ENCODE measurements around the gene NCKAP5.
A peak's percentile ranks its signal among the peaks of the same experiment; 100 is the strongest.

NCKAP5 gene

DNA sequence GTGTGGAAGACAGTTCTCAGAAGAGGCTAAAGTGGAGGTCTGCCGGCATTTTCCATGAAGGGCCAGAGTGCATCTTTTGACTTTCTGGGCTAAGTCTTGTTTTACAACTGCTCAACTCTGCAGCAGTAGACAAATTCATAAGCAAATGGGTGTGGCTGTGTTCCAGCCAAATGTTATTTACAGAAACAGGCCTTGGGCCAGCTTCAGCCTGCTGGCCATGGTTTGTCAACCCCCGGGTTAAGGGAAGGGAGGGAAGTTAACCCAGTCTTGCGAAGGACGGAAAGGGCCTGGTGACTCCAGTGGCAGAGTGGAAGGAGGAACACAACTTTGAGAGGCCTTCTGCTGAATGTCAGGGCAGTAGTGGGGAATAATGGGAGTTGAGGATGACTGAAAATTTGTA lies 34.3 kb upstream of the NCKAP5 start:
- no peak overlapping the region for H4K91ac ChIP-seq (ENCODE audit: low read depth, low read length, poor library complexity)
- H2BK15ac ChIP-seq (ENCODE audit: low read length) = no peak overlapping the region
- H4K8ac ChIP-seq (ENCODE audit: low read depth, low read length) = no peak overlapping the region
- no peaks in the 10 kb centered on the region for H3K27me3 ChIP-seq (ENCODE audit: control insufficient read depth in 3 of 3, insufficient read depth in 3 of 3, low read depth in 1 of 3, low read length in 3 of 3)
- H3K9ac ChIP-seq (ENCODE audit: low read depth, low read length, poor library complexity) = no peak overlapping the region
- H2BK120ac ChIP-seq (ENCODE audit: low read depth, low read length) = no peak overlapping the region
- H2AFZ ChIP-seq (ENCODE audit: low read length) = no peak overlapping the region
- H3K4me1 ChIP-seq (ENCODE audit: control insufficient read depth in 2 of 2, insufficient read depth in 1 of 2, low read depth in 1 of 2, low read length in 2 of 2) = peaks cover 35 to 44% of the 10 kb centered on the region in 2 donors
- H3K27ac ChIP-seq (replicated peaks; ENCODE audit: low read length) = no peak overlapping the region
- peak overlapping the region; percentile 20 for H2BK5ac ChIP-seq (ENCODE audit: low read length)
- no peak overlapping the region for H3K4ac ChIP-seq (ENCODE audit: low read length)
- no peak overlapping the region for H3K4me3 ChIP-seq (ENCODE audit: low read length in 2 of 2)
- H3K36me3 ChIP-seq (replicated peaks in 1 of 2; ENCODE audit: control insufficient read depth in 2 of 2, insufficient read depth in 2 of 2, low read length in 2 of 2) = peaks cover 0 to 29% of the 10 kb centered on the region in 2 donors
- H2AK5ac ChIP-seq (ENCODE audit: low read depth, low read length) = peak overlapping the region; percentile 17
- no peak overlapping the region for H2BK12ac ChIP-seq (ENCODE audit: low read length)
- peaks cover 0 to 4% of the 10 kb centered on the region in 2 donors for H3K9me3 ChIP-seq (replicated peaks in 1 of 2; ENCODE audit: control insufficient read depth in 2 of 2, insufficient read depth in 1 of 2, low read depth in 1 of 2, low read length in 2 of 2)
- no peak overlapping the region for H3K14ac ChIP-seq (ENCODE audit: low read length)
- no peaks in the 10 kb centered on the region for H3K79me1 ChIP-seq (ENCODE audit: low read depth, low read length)
- H3K18ac ChIP-seq (ENCODE audit: low read length) = peak overlapping the region; percentile 38
- no peak for DNase-seq (ENCODE audit: low spot score)
- H3K23ac ChIP-seq (ENCODE audit: low read depth, low read length, poor library complexity) = no peak overlapping the region
- H3K4me2 ChIP-seq (ENCODE audit: insufficient read depth, low read length, poor library complexity, severe bottlenecking) = no peak overlapping the region
- no CpG with 5 or more reads among the region's 4 CpGs for WGBS, 2 donors (ENCODE audit: extremely low coverage in 2 of 2, insufficient read length in 2 of 2, insufficient replicate concordance in 1 of 2)

DNA sequence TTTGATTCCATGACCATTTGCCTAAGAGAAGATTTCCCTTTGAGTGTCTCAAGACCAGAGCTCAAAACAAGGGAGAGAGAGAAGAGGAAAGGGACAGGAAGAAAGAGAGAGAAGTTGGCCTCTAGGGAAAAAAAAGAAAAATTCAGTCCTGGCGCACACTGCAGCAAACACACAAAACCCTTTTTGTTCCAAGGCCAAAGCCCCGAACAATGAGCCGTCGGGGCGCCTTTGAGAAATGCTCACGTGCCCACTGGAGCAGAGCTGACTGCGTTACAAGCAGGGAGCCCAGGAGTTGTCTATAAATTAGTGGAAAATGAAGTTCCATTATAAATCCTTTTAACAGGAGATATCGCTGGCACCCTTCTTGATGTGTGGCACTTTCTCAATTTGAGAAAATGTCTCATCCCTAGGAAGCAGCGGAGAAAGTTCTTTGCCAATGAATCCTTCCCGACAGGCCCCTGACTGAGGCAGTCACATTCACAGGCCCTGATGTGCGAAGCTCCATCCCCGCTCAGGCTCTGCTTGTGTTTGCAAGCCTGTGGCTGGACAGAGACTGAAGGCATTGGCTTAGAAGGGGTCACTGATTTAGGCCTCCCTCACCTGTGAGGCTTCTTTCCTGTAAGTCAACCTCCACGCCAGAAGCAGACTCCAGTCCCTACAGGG lies 32.1 kb upstream of the NCKAP5 start:
- no peak overlapping the region for H3K4me2 ChIP-seq (ENCODE audit: insufficient read depth, low read length, poor library complexity, severe bottlenecking)
- no CpG with 5 or more reads among the region's 13 CpGs for WGBS, 2 donors (ENCODE audit: extremely low coverage in 2 of 2, insufficient read length in 2 of 2, insufficient replicate concordance in 1 of 2)
- no peak overlapping the region for H3K27ac ChIP-seq (replicated peaks; ENCODE audit: low read length)
- H3K36me3 ChIP-seq (replicated peaks in 1 of 2; ENCODE audit: control insufficient read depth in 2 of 2, insufficient read depth in 2 of 2, low read length in 2 of 2) = peaks cover 0 to 45% of the 10 kb centered on the region in 2 donors
- H2BK5ac ChIP-seq (ENCODE audit: low read length) = no peak overlapping the region
- H3K9ac ChIP-seq (ENCODE audit: low read depth, low read length, poor library complexity) = no peak overlapping the region
- no peak overlapping the region for H2AFZ ChIP-seq (ENCODE audit: low read length)
- H3K27me3 ChIP-seq (ENCODE audit: control insufficient read depth in 3 of 3, insufficient read depth in 3 of 3, low read depth in 1 of 3, low read length in 3 of 3) = no peaks in the 10 kb centered on the region
- DNase-seq (ENCODE audit: low spot score) = peak; percentile 41
- H3K23ac ChIP-seq (ENCODE audit: low read depth, low read length, poor library complexity) = no peak overlapping the region
- H3K4me1 ChIP-seq (ENCODE audit: control insufficient read depth in 2 of 2, insufficient read depth in 1 of 2, low read depth in 1 of 2, low read length in 2 of 2) = peaks cover 35 to 46% of the 10 kb centered on the region in 2 donors
- peaks cover 0 to 13% of the 10 kb centered on the region in 2 donors for H3K9me3 ChIP-seq (replicated peaks in 1 of 2; ENCODE audit: control insufficient read depth in 2 of 2, insufficient read depth in 1 of 2, low read depth in 1 of 2, low read length in 2 of 2)
- H3K18ac ChIP-seq (ENCODE audit: low read length) = no peak overlapping the region
- H3K4ac ChIP-seq (ENCODE audit: low read length) = no peak overlapping the region
- H2BK15ac ChIP-seq (ENCODE audit: low read length) = no peak overlapping the region
- no peak overlapping the region for H3K4me3 ChIP-seq (ENCODE audit: low read length in 2 of 2)
- H3K79me1 ChIP-seq (ENCODE audit: low read depth, low read length) = no peaks in the 10 kb centered on the region
- H3K14ac ChIP-seq (ENCODE audit: low read length) = no peak overlapping the region
- no peak overlapping the region for H4K8ac ChIP-seq (ENCODE audit: low read depth, low read length)
- H2BK12ac ChIP-seq (ENCODE audit: low read length) = no peak overlapping the region
- H4K91ac ChIP-seq (ENCODE audit: low read depth, low read length, poor library complexity) = no peak overlapping the region
- no peak overlapping the region for H2BK120ac ChIP-seq (ENCODE audit: low read depth, low read length)
- H2AK5ac ChIP-seq (ENCODE audit: low read depth, low read length) = no peak overlapping the region

GRCh38 chr2:133599811-133600210 lies 31.5 kb upstream of the NCKAP5 start:
- no CpG with 5 or more reads among the region's 10 CpGs for WGBS, 2 donors (ENCODE audit: extremely low coverage in 2 of 2, insufficient read length in 2 of 2, insufficient replicate concordance in 1 of 2)
- peaks cover 0 to 50% of the 10 kb centered on the region in 2 donors for H3K36me3 ChIP-seq (replicated peaks in 1 of 2; ENCODE audit: control insufficient read depth in 2 of 2, insufficient read depth in 2 of 2, low read length in 2 of 2)
- no peak overlapping the region for H2BK5ac ChIP-seq (ENCODE audit: low read length)
- H3K4ac ChIP-seq (ENCODE audit: low read length) = no peak overlapping the region
- no peak overlapping the region for H2AFZ ChIP-seq (ENCODE audit: low read length)
- no peak overlapping the region for H3K27ac ChIP-seq (replicated peaks; ENCODE audit: low read length)
- H3K9ac ChIP-seq (ENCODE audit: low read depth, low read length, poor library complexity) = no peak overlapping the region
- no peak overlapping the region for H4K91ac ChIP-seq (ENCODE audit: low read depth, low read length, poor library complexity)
- no peak overlapping the region for H2BK120ac ChIP-seq (ENCODE audit: low read depth, low read length)
- peaks cover 31 to 41% of the 10 kb centered on the region in 2 donors for H3K4me1 ChIP-seq (ENCODE audit: control insufficient read depth in 2 of 2, insufficient read depth in 1 of 2, low read depth in 1 of 2, low read length in 2 of 2)
- H2AK5ac ChIP-seq (ENCODE audit: low read depth, low read length) = peak overlapping the region; percentile 9
- H3K23ac ChIP-seq (ENCODE audit: low read depth, low read length, poor library complexity) = no peak overlapping the region
- H2BK12ac ChIP-seq (ENCODE audit: low read length) = peak overlapping the region; percentile 64
- no peak for DNase-seq (ENCODE audit: low spot score)
- peaks cover 0 to 18% of the 10 kb centered on the region in 2 donors for H3K9me3 ChIP-seq (replicated peaks in 1 of 2; ENCODE audit: control insufficient read depth in 2 of 2, insufficient read depth in 1 of 2, low read depth in 1 of 2, low read length in 2 of 2)
- H3K4me3 ChIP-seq (ENCODE audit: low read length in 2 of 2) = no peak overlapping the region
- no peak overlapping the region for H3K14ac ChIP-seq (ENCODE audit: low read length)
- no peak overlapping the region for H2BK15ac ChIP-seq (ENCODE audit: low read length)
- peak overlapping the region; percentile 7 for H3K18ac ChIP-seq (ENCODE audit: low read length)
- no peak overlapping the region for H4K8ac ChIP-seq (ENCODE audit: low read depth, low read length)
- H3K27me3 ChIP-seq (ENCODE audit: control insufficient read depth in 3 of 3, insufficient read depth in 3 of 3, low read depth in 1 of 3, low read length in 3 of 3) = no peaks in the 10 kb centered on the region
- H3K4me2 ChIP-seq (ENCODE audit: insufficient read depth, low read length, poor library complexity, severe bottlenecking) = no peak overlapping the region
- H3K79me1 ChIP-seq (ENCODE audit: low read depth, low read length) = no peaks in the 10 kb centered on the region

DNA sequence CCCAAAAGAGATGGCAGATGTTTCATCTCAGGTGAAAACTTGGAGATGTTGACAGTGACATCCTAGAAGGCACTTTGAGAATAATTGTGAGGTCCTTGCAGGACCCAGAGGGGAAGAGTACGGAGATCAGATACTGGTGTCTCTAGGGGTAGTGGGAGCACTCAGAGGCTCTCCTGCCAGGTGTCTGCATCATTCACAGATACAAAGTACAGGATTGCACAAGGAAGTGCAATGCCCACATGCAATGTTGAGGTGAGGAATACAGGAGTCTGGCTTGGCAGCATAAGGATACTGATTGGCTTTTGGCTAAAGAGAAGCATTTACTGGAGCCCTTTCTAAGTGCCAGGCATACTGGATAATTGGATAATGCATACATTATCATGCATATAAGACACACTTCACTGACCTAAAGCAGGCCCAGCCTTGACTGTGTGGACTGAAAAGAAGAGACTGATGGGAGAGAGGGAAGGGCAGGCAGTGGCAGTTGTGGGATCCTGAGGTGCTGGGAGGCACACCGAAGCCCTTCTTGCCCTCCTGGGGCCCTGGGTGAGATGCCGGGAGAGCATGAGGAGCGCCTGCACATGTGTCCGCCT lies 31.0 kb upstream of the NCKAP5 start:
- Histone ChIP-seq H3K14ac (ENCODE audit: low read length) (no peak overlapping the region), H2BK5ac (ENCODE audit: low read length) (no peak overlapping the region), H3K23ac (ENCODE audit: low read depth, low read length, poor library complexity) (no peak overlapping the region), H2BK120ac (ENCODE audit: low read depth, low read length) (no peak overlapping the region), H2BK15ac (ENCODE audit: low read length) (no peak overlapping the region), H4K8ac (ENCODE audit: low read depth, low read length) (no peak overlapping the region), H3K9me3 (replicated peaks in 1 of 2; ENCODE audit: control insufficient read depth in 2 of 2, insufficient read depth in 1 of 2, low read depth in 1 of 2, low read length in 2 of 2) (peaks cover 0 to 20% of the 10 kb centered on the region in 2 donors), H3K36me3 (replicated peaks in 1 of 2; ENCODE audit: control insufficient read depth in 2 of 2, insufficient read depth in 2 of 2, low read length in 2 of 2) (peaks cover 0 to 51% of the 10 kb centered on the region in 2 donors), H2AK5ac (ENCODE audit: low read depth, low read length) (peak overlapping the region; percentile 9), H3K79me1 (ENCODE audit: low read depth, low read length) (no peaks in the 10 kb centered on the region), H3K4ac (ENCODE audit: low read length) (no peak overlapping the region), H3K27ac (replicated peaks; ENCODE audit: low read length) (no peak overlapping the region), H2BK12ac (ENCODE audit: low read length) (peak overlapping the region; percentile 64), H3K4me2 (ENCODE audit: insufficient read depth, low read length, poor library complexity, severe bottlenecking) (no peak overlapping the region), H3K18ac (ENCODE audit: low read length) (peak overlapping the region; percentile 7), H4K91ac (ENCODE audit: low read depth, low read length, poor library complexity) (no peak overlapping the region), H3K9ac (ENCODE audit: low read depth, low read length, poor library complexity) (no peak overlapping the region), H2AFZ (ENCODE audit: low read length) (no peak overlapping the region), H3K4me3 (ENCODE audit: low read length in 2 of 2) (no peak overlapping the region), H3K27me3 (ENCODE audit: control insufficient read depth in 3 of 3, insufficient read depth in 3 of 3, low read depth in 1 of 3, low read length in 3 of 3) (no peaks in the 10 kb centered on the region), H3K4me1 (ENCODE audit: control insufficient read depth in 2 of 2, insufficient read depth in 1 of 2, low read depth in 1 of 2, low read length in 2 of 2) (peaks cover 28 to 41% of the 10 kb centered on the region in 2 donors)
- WGBS, 2 donors (ENCODE audit: extremely low coverage in 2 of 2, insufficient read length in 2 of 2, insufficient replicate concordance in 1 of 2) = no CpG with 5 or more reads among the region's 5 CpGs
- no peak for DNase-seq (ENCODE audit: low spot score)
